Neuronal stem cell (in vitro differentiated cells): ENCODE results near the gene UBB.

Source experiments
- DNase-seq: peaks from one replicate; pipeline ENCODE4 v3.0.0-alpha.2; 2013; ENCODE audit warnings: low spot score
- H2AFZ ChIP-seq: one replicate; pipeline ENCODE4 v1.6.1; 2013; ENCODE audit warnings: mild to moderate bottlenecking, low read length, inconsistent platforms
- H2AK5ac ChIP-seq: 2 replicates; pipeline ENCODE4 v1.6.1; 2013; ENCODE audit warnings: low read depth, mild to moderate bottlenecking, inconsistent platforms, low read length, moderate library complexity, mixed read lengths
- H2BK120ac ChIP-seq: 2 replicates; pipeline ENCODE4 v1.6.1; 2013; ENCODE audit warnings: low read depth, mild to moderate bottlenecking, inconsistent platforms, low read length, moderate library complexity, mixed read lengths
- H2BK12ac ChIP-seq: one replicate; pipeline ENCODE4 v1.6.1; 2013; ENCODE audit warnings: low read length, inconsistent platforms
- H2BK15ac ChIP-seq: 2 replicates; pipeline ENCODE4 v1.6.1; 2013; ENCODE audit warnings: mild to moderate bottlenecking, low read length, inconsistent platforms, mixed read lengths
- H2BK5ac ChIP-seq: one replicate; pipeline ENCODE4 v1.6.1; 2013; ENCODE audit warnings: inconsistent platforms, mild to moderate bottlenecking, low read length, moderate library complexity
- H3K14ac ChIP-seq: one replicate; pipeline ENCODE4 v1.6.1; 2013; ENCODE audit warnings: low read length, inconsistent platforms
- H3K18ac ChIP-seq: 2 replicates; pipeline ENCODE4 v1.6.1; 2013; ENCODE audit warnings: low read length, inconsistent platforms
- H3K23ac ChIP-seq: 2 replicates; pipeline ENCODE4 v1.6.1; 2013; ENCODE audit warnings: low read depth, mild to moderate bottlenecking, mixed read lengths, low read length, inconsistent platforms; ENCODE audit not compliant: poor library complexity
- H3K27ac ChIP-seq: replicated peaks from 3 replicates; pipeline ENCODE4 v1.5.1; 2013; ENCODE audit warnings: low read length, inconsistent platforms
- H3K27me3 ChIP-seq, 3 experiments: 2 replicates each; pipeline ENCODE4 v1.6.1; 2013; ENCODE audit warnings: low read length in 3 of 3, mild to moderate bottlenecking in 2 of 3, inconsistent platforms in 1 of 3, low read depth in 1 of 3, mixed read lengths in 1 of 3, moderate library complexity in 1 of 3; ENCODE audit not compliant: control insufficient read depth in 3 of 3, insufficient read depth in 3 of 3
- H3K36me3 ChIP-seq, 2 donors: replicated peaks in 1 of 2; 2 replicates each; pipeline ENCODE4 v1.6.1; 2013; ENCODE audit warnings: low read length in 2 of 2; ENCODE audit not compliant: control insufficient read depth in 2 of 2, insufficient read depth in 2 of 2
- H3K4ac ChIP-seq: 2 replicates; pipeline ENCODE4 v1.6.1; 2013; ENCODE audit warnings: inconsistent platforms, mild to moderate bottlenecking, low read length, moderate library complexity
- H3K4me1 ChIP-seq, 2 donors: 1 replicate in 1 of 2; 2 replicates in 1 of 2; pipeline ENCODE4 v1.6.1; 2013; ENCODE audit warnings: low read length in 2 of 2, low read depth in 1 of 2; ENCODE audit not compliant: control insufficient read depth in 2 of 2, insufficient read depth in 1 of 2
- H3K4me2 ChIP-seq: one replicate; pipeline ENCODE4 v1.6.1; 2013; ENCODE audit warnings: mild to moderate bottlenecking, low read length, inconsistent platforms; ENCODE audit not compliant: insufficient read depth, poor library complexity, severe bottlenecking
- H3K4me3 ChIP-seq, 2 donors: 2 replicates each; pipeline ENCODE4 v1.5.1; 2013; ENCODE audit warnings: low read length in 2 of 2, mild to moderate bottlenecking in 2 of 2, inconsistent platforms in 1 of 2, moderate library complexity in 1 of 2
- H3K79me1 ChIP-seq: one replicate; pipeline ENCODE4 v1.6.1; 2013; ENCODE audit warnings: low read depth, mild to moderate bottlenecking, inconsistent platforms, low read length, moderate library complexity
- H3K9ac ChIP-seq: one replicate; pipeline ENCODE4 v1.6.1; 2013; ENCODE audit warnings: mild to moderate bottlenecking, low read depth, low read length, inconsistent platforms; ENCODE audit not compliant: poor library complexity
- H3K9me3 ChIP-seq, 2 donors: replicated peaks in 1 of 2; 2 replicates each; pipeline versions ENCODE3 to v1.6.1; 2013; ENCODE audit warnings: low read length in 2 of 2, mild to moderate bottlenecking in 2 of 2, inconsistent platforms in 1 of 2, low read depth in 1 of 2, mixed read lengths in 1 of 2, moderate library complexity in 1 of 2; ENCODE audit not compliant: control insufficient read depth in 2 of 2, insufficient read depth in 1 of 2
- H4K8ac ChIP-seq: one replicate; pipeline ENCODE4 v1.6.1; 2013; ENCODE audit warnings: low read depth, mild to moderate bottlenecking, inconsistent platforms, low read length, moderate library complexity
- H4K91ac ChIP-seq: one replicate; pipeline ENCODE4 v1.6.1; 2013; ENCODE audit warnings: low read length, low read depth, mild to moderate bottlenecking, inconsistent platforms; ENCODE audit not compliant: poor library complexity
- WGBS, 2 donors: extraction: QIAGEN DNeasy Blood & Tissue Kit; methylation state at CpG; one replicate each; pipeline ENCODE4 v1.1.7; 2013; ENCODE audit warnings: missing lambda C conversion rate in 2 of 2, mixed read lengths in 1 of 2; ENCODE audit not compliant: insufficient read length in 2 of 2, insufficient replicate concordance in 1 of 2; ENCODE audit errors: extremely low coverage in 2 of 2; 5-methylcytosine and 5-hydroxymethylcytosine counted together

UBB gene

DNA sequence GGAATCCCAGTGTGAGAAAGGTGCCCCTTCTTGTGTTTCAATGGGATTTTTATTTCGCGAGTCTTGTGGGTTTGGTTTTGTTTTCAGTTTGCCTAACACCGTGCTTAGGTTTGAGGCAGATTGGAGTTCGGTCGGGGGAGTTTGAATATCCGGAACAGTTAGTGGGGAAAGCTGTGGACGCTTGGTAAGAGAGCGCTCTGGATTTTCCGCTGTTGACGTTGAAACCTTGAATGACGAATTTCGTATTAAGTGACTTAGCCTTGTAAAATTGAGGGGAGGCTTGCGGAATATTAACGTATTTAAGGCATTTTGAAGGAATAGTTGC is 567 bp downstream of the UBB start:
- peaks cover 13 to 23% of the 10 kb centered on the region in 2 donors for H3K36me3 ChIP-seq
- peak overlapping the region; percentile 96 for H2AFZ ChIP-seq
- peak overlapping the region; percentile 98 for H3K18ac ChIP-seq
- no peaks in the 10 kb centered on the region for H3K79me1 ChIP-seq
- H4K8ac ChIP-seq = no peak overlapping the region
- H3K9me3 ChIP-seq = peaks cover 0 to 19% of the 10 kb centered on the region in 2 donors
- peak overlapping the region; percentile 80 for H3K4me2 ChIP-seq
- no peak overlapping the region for H2BK15ac ChIP-seq
- no peak overlapping the region for H3K23ac ChIP-seq
- no peak overlapping the region for H3K4ac ChIP-seq
- H3K4me3 ChIP-seq = peak overlapping the region; percentile 72 to 95
- peak overlapping the region; percentile 78 for H3K9ac ChIP-seq
- no peak for DNase-seq
- H4K91ac ChIP-seq = no peak overlapping the region
- peaks cover 0 to 4% of the 10 kb centered on the region in 2 donors for H3K4me1 ChIP-seq
- peak overlapping the region; percentile 94 for H3K27ac ChIP-seq
- no CpG with 5 or more reads among the region's 14 CpGs for WGBS, 2 donors
- H2BK5ac ChIP-seq = no peak overlapping the region
- H3K27me3 ChIP-seq = no peaks in the 10 kb centered on the region
- H2AK5ac ChIP-seq = no peak overlapping the region
- no peak overlapping the region for H2BK12ac ChIP-seq
- H3K14ac ChIP-seq = no peak overlapping the region
- H2BK120ac ChIP-seq = no peak overlapping the region

DNA sequence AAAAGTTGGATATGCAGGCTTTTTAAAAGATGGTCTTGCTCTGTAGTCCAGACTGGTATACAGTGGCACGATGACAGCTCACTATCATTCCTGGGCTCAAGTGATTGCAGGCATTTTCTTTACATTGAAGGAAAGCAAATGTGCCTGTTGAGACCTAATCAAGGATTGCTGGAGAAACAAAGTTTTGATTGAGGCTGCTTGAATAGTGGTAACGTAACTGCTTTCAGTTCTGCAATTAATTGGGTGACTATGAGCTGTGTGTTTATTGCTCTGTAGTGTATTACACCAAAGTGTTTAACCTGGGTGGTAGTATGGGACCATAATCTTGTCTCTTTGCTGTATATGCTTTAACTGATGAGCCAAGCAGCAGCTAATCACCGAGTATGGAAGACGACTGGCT is 2.3 kb downstream of the UBB start:
- no peak overlapping the region for H2AK5ac ChIP-seq
- H3K27ac ChIP-seq = no peak overlapping the region
- no peak overlapping the region for H2BK15ac ChIP-seq
- no peaks in the 10 kb centered on the region for H3K79me1 ChIP-seq
- WGBS, 2 donors = no CpG with 5 or more reads among the region's 4 CpGs
- no peak overlapping the region for H3K4me2 ChIP-seq
- no peak overlapping the region for H2BK120ac ChIP-seq
- no peak overlapping the region for H3K18ac ChIP-seq
- H3K4ac ChIP-seq = no peak overlapping the region
- no peak for DNase-seq
- no peak overlapping the region for H3K14ac ChIP-seq
- H3K23ac ChIP-seq = no peak overlapping the region
- H3K4me3 ChIP-seq = no peak overlapping the region
- H2BK5ac ChIP-seq = no peak overlapping the region
- H3K4me1 ChIP-seq = peaks cover 0 to 4% of the 10 kb centered on the region in 2 donors
- H2AFZ ChIP-seq = no peak overlapping the region
- H3K36me3 ChIP-seq = peaks cover 13 to 23% of the 10 kb centered on the region in 2 donors
- no peaks in the 10 kb centered on the region for H3K27me3 ChIP-seq
- H3K9me3 ChIP-seq = peaks cover 0 to 19% of the 10 kb centered on the region in 2 donors
- no peak overlapping the region for H4K8ac ChIP-seq
- H2BK12ac ChIP-seq = no peak overlapping the region
- no peak overlapping the region for H3K9ac ChIP-seq
- H4K91ac ChIP-seq = no peak overlapping the region

DNA sequence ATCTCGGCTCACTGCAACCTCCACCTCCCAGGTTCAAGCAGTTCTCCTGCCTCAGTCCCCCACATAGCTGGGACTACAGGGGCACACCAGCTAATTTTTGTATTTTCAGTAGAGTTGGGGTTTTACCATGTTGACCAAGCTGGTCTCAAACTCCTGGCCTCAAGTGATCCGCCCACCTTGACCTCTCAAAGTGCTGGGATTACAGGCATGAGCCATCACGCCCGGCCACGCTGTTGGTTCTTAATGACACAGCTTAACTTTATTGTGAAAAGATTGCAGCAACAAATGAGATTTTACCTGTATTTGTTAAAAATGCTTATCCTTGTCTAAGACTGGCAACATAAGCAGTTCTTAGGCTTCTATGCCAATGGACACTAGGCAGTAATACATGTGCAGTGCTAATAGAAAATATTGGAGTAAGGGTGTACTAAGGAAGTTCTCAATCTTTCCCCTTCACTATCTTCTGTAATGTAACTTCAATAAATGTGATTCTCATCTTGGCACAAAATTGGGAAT is 2.9 kb downstream of the UBB start:
- Histone ChIP-seq H3K27ac (no peak overlapping the region), H3K4me1 (peaks cover 0 to 4% of the 10 kb centered on the region in 2 donors), H3K79me1 (no peaks in the 10 kb centered on the region), H3K14ac (no peak overlapping the region), H4K8ac (no peak overlapping the region), H3K18ac (no peak overlapping the region), H3K4me2 (no peak overlapping the region), H3K4me3 (no peak overlapping the region), H4K91ac (no peak overlapping the region), H3K23ac (no peak overlapping the region), H2BK15ac (no peak overlapping the region), H2AFZ (no peak overlapping the region), H3K4ac (no peak overlapping the region), H2BK120ac (no peak overlapping the region), H3K9ac (no peak overlapping the region), H3K9me3 (peaks cover 0 to 19% of the 10 kb centered on the region in 2 donors), H3K27me3 (no peaks in the 10 kb centered on the region), H2AK5ac (no peak overlapping the region), H2BK5ac (no peak overlapping the region), H2BK12ac (no peak overlapping the region), H3K36me3 (peaks cover 13 to 23% of the 10 kb centered on the region in 2 donors)
- no CpG with 5 or more reads among the region's 5 CpGs for WGBS, 2 donors
- DNase-seq = no peak

GRCh38 chr17:16384557-16384956 is 3.7 kb downstream of the UBB start:
- H4K8ac ChIP-seq = no peak overlapping the region
- H2BK120ac ChIP-seq = no peak overlapping the region
- no CpG with 5 or more reads among the region's 5 CpGs for WGBS, 2 donors

More at GRCh38 chr17:16384557-16384956, 3.7 kb downstream of the UBB start:
- Histone ChIP-seq H3K4me3 (no peak overlapping the region), H3K23ac (no peak overlapping the region), H3K36me3 (peaks cover 13 to 23% of the 10 kb centered on the region in 2 donors), H3K18ac (no peak overlapping the region), H2BK15ac (no peak overlapping the region), H3K4me1 (peaks cover 0 to 4% of the 10 kb centered on the region in 2 donors), H3K4me2 (no peak overlapping the region), H3K9ac (no peak overlapping the region), H2AFZ (no peak overlapping the region), H2BK5ac (no peak overlapping the region), H3K9me3 (peaks cover 0 to 19% of the 10 kb centered on the region in 2 donors), H2BK12ac (no peak overlapping the region), H3K79me1 (no peaks in the 10 kb centered on the region), H4K91ac (no peak overlapping the region), H2AK5ac (no peak overlapping the region), H3K4ac (no peak overlapping the region), H3K27ac (no peak overlapping the region), H3K14ac (no peak overlapping the region), H3K27me3 (no peaks in the 10 kb centered on the region)
- no peak for DNase-seq
